H1 (cell line): ENCODE data around the gene OIP5. TPM values are rescaled to one million over a fixed set of nuclear protein-coding genes. Genes with fewer than 3 reads are reported as not detected.

Experiments used
- ASH2L ChIP-seq: fragments of 200-600, 300-600 bp; sonication (generic); IDR thresholded peaks from one replicate; pipeline ENCODE4 v1.7.1; 2017; ENCODE audit warnings: low read length
- BACH1 ChIP-seq: IDR thresholded peaks from 2 replicates; pipeline ENCODE4 v1.6.1; 2012; ENCODE audit warnings: low read length, improper control_type of control experiment
- CBX5 ChIP-seq: fragments of 300-800, 300-1000 bp; sonication (generic); IDR thresholded peaks from 2 replicates; pipeline ENCODE4 v1.7.1; 2016; ENCODE audit warnings: antibody characterized with exemption, low read length, low read depth
- CEBPB ChIP-seq: IDR thresholded peaks from 2 replicates; pipeline ENCODE4 v1.6.1; 2012; ENCODE audit warnings: low read depth, low read length
- CTBP2 ChIP-seq: IDR thresholded peaks from 2 replicates; pipeline ENCODE4 v1.7.0; 2011; ENCODE audit warnings: borderline replicate concordance, mild to moderate bottlenecking, moderate library complexity, mixed read lengths, low read length; ENCODE audit not compliant: insufficient read depth, insufficient read length
- EZH2 ChIP-seq: fragments of 200-600 bp; sonication (generic); IDR thresholded peaks from 2 replicates; pipeline ENCODE4 v1.7.1; 2012; ENCODE audit warnings: low read depth, mild to moderate bottlenecking, moderate library complexity, low read length, inconsistent platforms; ENCODE audit not compliant: severe bottlenecking
- FOSL1 ChIP-seq: IDR thresholded peaks from 2 replicates; pipeline ENCODE4 v1.6.1; 2011; ENCODE audit warnings: mild to moderate bottlenecking, low read depth, low read length, moderate library complexity; ENCODE audit not compliant: insufficient read depth
- HDAC2 ChIP-seq, 2 experiments: fragments of 300-600 bp in 1 of 2; sonication (generic) in 1 of 2; IDR thresholded peaks; 2 replicates each; pipeline ENCODE4 v1.6.1; 2011 to 2012; ENCODE audit warnings: low read depth in 2 of 2, low read length in 2 of 2, mild to moderate bottlenecking in 2 of 2, moderate library complexity in 2 of 2, borderline replicate concordance in 1 of 2, inconsistent platforms in 1 of 2
- HDAC6 ChIP-seq: IDR thresholded peaks from one replicate; pipeline ENCODE4 v1.7.1; 2012; ENCODE audit warnings: low read depth, mild to moderate bottlenecking, inconsistent platforms, low read length, moderate library complexity
- KDM1A ChIP-seq: fragments of 200-600, 300-600 bp; sonication (generic); IDR thresholded peaks from 2 replicates; pipeline ENCODE4 v1.7.1; 2016; ENCODE audit warnings: mild to moderate bottlenecking, low read length, borderline replicate concordance
- KDM5A ChIP-seq: fragments of 200-600 bp; IDR thresholded peaks from 2 replicates; pipeline ENCODE4 v1.7.1; 2012; ENCODE audit warnings: mild to moderate bottlenecking, low read length, inconsistent platforms, mixed read lengths
- MAFK ChIP-seq: IDR thresholded peaks from 2 replicates; pipeline ENCODE4 v1.6.1; 2012; ENCODE audit warnings: low read depth, mild to moderate bottlenecking, improper control_type of control experiment, low read length
- NANOG ChIP-seq: IDR thresholded peaks from 2 replicates; pipeline ENCODE4 v1.6.1; 2011; ENCODE audit warnings: low read length, low read depth, mild to moderate bottlenecking, inconsistent platforms; ENCODE audit not compliant: insufficient read depth, poor library complexity, severe bottlenecking
- PHF8 ChIP-seq: fragments of 200-600 bp; sonication (generic); conservative IDR thresholded peaks from 2 replicates; pipeline ENCODE4 v1.7.1; 2012; ENCODE audit warnings: low read depth, mild to moderate bottlenecking, inconsistent platforms, low read length, moderate library complexity
- POLR2A ChIP-seq, 2 experiments: IDR thresholded peaks; 1 replicate in 1 of 2; 2 replicates in 1 of 2; pipeline ENCODE4 v1.6.1; 2011; ENCODE audit warnings: low read depth in 2 of 2, low read length in 2 of 2, mild to moderate bottlenecking in 2 of 2; ENCODE audit errors: control extremely low read depth in 1 of 2
- RAD21 ChIP-seq, 2 experiments: IDR thresholded peaks in 1 of 2; conservative IDR thresholded peaks in 1 of 2; 2 replicates each; pipeline ENCODE4 v1.6.1; 2011; ENCODE audit warnings: low read depth in 2 of 2, low read length in 2 of 2, improper control_type of control experiment in 1 of 2, inconsistent platforms in 1 of 2, mild to moderate bottlenecking in 1 of 2, moderate library complexity in 1 of 2
- RFX5 ChIP-seq: IDR thresholded peaks from 2 replicates; pipeline ENCODE4 v1.6.1; 2011; ENCODE audit warnings: low read depth, low read length, improper control_type of control experiment, borderline replicate concordance
- RXRA ChIP-seq: IDR thresholded peaks from 2 replicates; pipeline ENCODE4 v1.6.1; 2011; ENCODE audit warnings: low read depth, mild to moderate bottlenecking, low read length, moderate library complexity; ENCODE audit not compliant: insufficient read depth
- SAP30 ChIP-seq: fragments of 300-600 bp; sonication (generic); IDR thresholded peaks from 2 replicates; pipeline ENCODE4 v1.7.1; 2012; ENCODE audit warnings: low read length, moderate library complexity, mild to moderate bottlenecking, inconsistent platforms; ENCODE audit not compliant: insufficient read depth, insufficient replicate concordance
- SP2 ChIP-seq: IDR thresholded peaks from 2 replicates; pipeline ENCODE4 v1.6.1; 2012; ENCODE audit warnings: mild to moderate bottlenecking, low read length, inconsistent platforms
- SUZ12 ChIP-seq: fragments of 200-600 bp; sonication (generic); IDR thresholded peaks from 2 replicates; pipeline ENCODE4 v1.6.1; 2012; ENCODE audit warnings: mild to moderate bottlenecking, inconsistent platforms, low read length, moderate library complexity, mixed read lengths
- TEAD4 ChIP-seq: IDR thresholded peaks from 2 replicates; pipeline ENCODE4 v1.6.1; 2012; ENCODE audit warnings: low read depth, low read length, inconsistent platforms, mixed read lengths
- polyA plus RNA-seq, 7 experiments: library from polyadenylated mRNA; depleted of rRNA in 3 of 7; stranded (reverse) in 5 of 7; unstranded in 2 of 7; fragments of >200 nt in 5 of 7; fragments of 200-250 nt in 2 of 7; gene quantifications; 1 replicate in 5 of 7; 2 replicates in 1 of 7; 4 replicates in 1 of 7; pipeline versions ENCODE4 v1.2.1 to v1.2.3, GENCODE V29; 2011 to 2013; ENCODE audit warnings: missing spikeins in 2 of 7, mixed read lengths in 2 of 7
- total RNA-seq: library from RNA; stranded (reverse); fragmentation: NEBNext Ultra II Directional; extraction: Animal tissue kit (Norgen Biotek cat#: 25700); gene quantifications from 2 replicates; pipeline ENCODE4 v1.2.1, GENCODE V29; 2021
- TF ChIP-seq, protein P1 (sequence below): IDR thresholded peaks from 2 replicates; pipeline ENCODE4 v1.6.1; 2012; ENCODE audit warnings: inconsistent platforms

The OIP5 gene
- total and polyA plus RNA-seq, 2 of the 8 experiments (the other 6 are each of a cell fraction or from before 2014, with no cell fraction given): 34.8 to 44.5 TPM

DNA sequence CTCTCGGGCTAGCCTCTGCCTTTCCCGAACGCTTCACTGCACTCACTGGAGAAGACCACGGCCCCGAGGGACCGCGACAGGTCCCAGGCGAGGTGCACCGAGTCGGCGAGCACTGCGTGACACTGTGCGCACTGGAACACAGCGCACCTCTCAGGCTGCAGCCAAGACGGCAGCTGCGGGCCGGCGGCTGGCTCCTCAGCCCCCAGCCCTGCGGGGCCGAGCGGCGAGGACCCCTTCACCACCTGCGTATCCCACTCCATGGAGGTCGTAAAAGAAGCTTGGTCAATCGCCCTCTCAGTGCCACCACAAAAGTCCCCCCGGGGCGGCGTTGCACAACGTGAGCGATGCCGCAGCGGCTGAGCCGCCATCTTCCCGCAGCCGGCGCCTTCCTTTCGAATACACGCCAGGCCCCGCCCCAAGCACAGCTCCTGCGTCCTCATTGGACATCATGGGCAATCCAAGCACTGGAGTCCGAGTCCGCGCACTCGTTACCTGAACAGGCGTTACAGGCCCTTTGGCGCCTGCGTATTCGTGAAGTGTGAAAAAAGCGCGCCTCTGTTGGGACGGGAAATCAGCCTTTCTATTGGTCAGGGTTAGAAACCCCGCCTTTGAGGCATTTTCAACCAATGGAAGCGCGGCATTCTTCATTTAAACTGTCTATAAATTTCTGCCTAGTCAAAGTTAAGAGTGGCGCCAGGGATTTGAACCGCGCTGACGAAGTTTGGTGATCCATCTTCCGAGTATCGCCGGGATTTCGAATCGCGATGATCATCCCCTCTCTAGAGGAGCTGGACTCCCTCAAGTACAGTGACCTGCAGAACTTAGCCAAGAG lies at the start of gene OIP5, which contains the start of gene NUSAP1 (continued):
- TF ChIP-seq PHF8 (peak; percentile 100), RFX5 (no peak), FOSL1 (no peak), KDM5A (peak; percentile 78; the same call in 1 of the 2 replicates), POLR2A (IDR thresholded peaks at IDR 0.05; ENCODE audit: control extremely low read depth in 1 of 2, low read depth in 2 of 2, low read length in 2 of 2) (peak; percentile 96 to 98), HDAC6 (no peak), RXRA (no peak), EZH2 (no peak), TEAD4 (no peak), SAP30 (no peak), CBX5 (no peak), SUZ12 (no peak), BACH1 (peak; percentile 82), HDAC2 (IDR thresholded peaks at IDR 0.05; ENCODE audit: borderline replicate concordance in 1 of 2, low read depth in 2 of 2, low read length in 2 of 2) (peak; percentile 33 to 82; a peak in 3 of 4 replicates), NANOG (no peak), CEBPB (peak; percentile 79), KDM1A (no peak), MAFK (no peak), SP2 (peak; percentile 8; the same call in 1 of the 2 replicates), CTBP2 (no peak), RAD21 (IDR thresholded peaks at IDR 0.05 in 1 of 2, conservative IDR thresholded peaks at IDR 0.05 in 1 of 2; ENCODE audit: low read depth in 2 of 2, low read length in 2 of 2) (no peak), ASH2L (peak; percentile 97)
- TF ChIP-seq, protein P1, sequence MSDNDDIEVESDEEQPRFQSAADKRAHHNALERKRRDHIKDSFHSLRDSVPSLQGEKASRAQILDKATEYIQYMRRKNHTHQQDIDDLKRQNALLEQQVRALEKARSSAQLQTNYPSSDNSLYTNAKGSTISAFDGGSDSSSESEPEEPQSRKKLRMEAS: no peak; the same call in 1 of the 2 replicates
